Activated CD4-positive, alpha-beta T cell treated with anti-CD3 and anti-CD28 coated beads, Interleukin-2, amount 10 ng/mL, durations not matched to agents 24 days and 14 days (primary cell): Measurements from ENCODE around the gene RPS3A. TPM values are rescaled to one million over a fixed set of nuclear protein-coding genes. Genes with fewer than 3 reads are reported as not detected.
A peak's percentile ranks its signal among the peaks of the same experiment; 100 is the strongest.
"Not testable (repeated sequence)": the region's sequence is repeated elsewhere in the genome, so short reads cannot be mapped to it uniquely, and the experiment has no call there.

Source experiments
- DNase-seq: peaks from one replicate; pipeline ENCODE4 v3.0.0; 2022
- H3K27ac Mint-ChIP-seq: one replicate; pipeline ENCODE4 v1.8.0; 2022; ENCODE audit warnings: mild to moderate bottlenecking, mixed read lengths
- H3K27me3 Mint-ChIP-seq: one replicate; pipeline ENCODE4 v1.8.0; 2022; ENCODE audit warnings: mixed read lengths
- H3K36me3 Mint-ChIP-seq: one replicate; pipeline ENCODE4 v1.8.0; 2022; ENCODE audit warnings: low read depth, mild to moderate bottlenecking, mixed read lengths
- H3K4me1 Mint-ChIP-seq: one replicate; pipeline ENCODE4 v1.8.0; 2021; ENCODE audit warnings: mixed read lengths
- H3K4me3 Mint-ChIP-seq: one replicate; pipeline ENCODE4 v1.8.0; 2022; ENCODE audit warnings: mild to moderate bottlenecking, moderate library complexity, mixed read lengths
- H3K9me3 Mint-ChIP-seq: one replicate; pipeline ENCODE4 v1.8.0; 2021; ENCODE audit warnings: mixed read lengths
- intact Hi-C: fragments of 100-400 bp; cut with micrococcal nuclease; formaldehyde crosslinking; loops from one replicate; pipeline ENCODE4 v1.15.1; 2023
- total RNA-seq: library from RNA; stranded (reverse); gene quantifications from 2 replicates; pipeline ENCODE4 v1.2.3, GENCODE V29; 2022

RPS3A gene
- total RNA-seq, 1 donor from 2014 or later, result 1,855 TPM

- H3K4me1 Mint-ChIP-seq, result peaks cover 46% of the 10 kb centered on the region
- H3K9me3 Mint-ChIP-seq, result peaks cover 4% of the 10 kb centered on the region
- H3K27me3 Mint-ChIP-seq, result peaks cover 4% of the 10 kb centered on the region
- peaks cover 44% of the 10 kb centered on the region for H3K36me3 Mint-ChIP-seq
- peak overlapping the region; percentile 98 for H3K4me3 Mint-ChIP-seq
- intact Hi-C loops, result loop anchor here (1.0 to 5.0 kb wide), 6 partner anchors 69 to 1437 kb away; partner anchors contain the start of genes FBXW7, GATB and LRBA
- H3K27ac Mint-ChIP-seq, result peak overlapping the region; percentile 98
- no peak for DNase-seq
These were observed 524 bp upstream of the RPS3A start for GRCh38 chr4:151098979-151099228.

- Mint-ChIP-seq H3K27ac (peak overlapping the region; percentile 98), H3K4me3 (peak overlapping the region; percentile 98), H3K9me3 (peaks cover 4% of the 10 kb centered on the region), H3K4me1 (peaks cover 49% of the 10 kb centered on the region), H3K27me3 (peaks cover 4% of the 10 kb centered on the region), H3K36me3 (peaks cover 53% of the 10 kb centered on the region)
- DNase-seq, result no peak
- intact Hi-C loops, result loop anchor here (1.0 to 5.0 kb wide), 7 partner anchors 15 to 1436 kb away; partner anchors contain the start of genes FBXW7, GATB and LRBA
These were observed 569 bp downstream of the RPS3A start for GRCh38 chr4:151099976-151100417.

GRCh38 chr4:151100531-151100930 lies 1.1 kb downstream of the RPS3A start:
- Mint-ChIP-seq H3K4me1 (peaks cover 45% of the 10 kb centered on the region), H3K27me3 (peaks cover 4% of the 10 kb centered on the region), H3K9me3 (peaks cover 4% of the 10 kb centered on the region), H3K4me3 (peak overlapping the region; percentile 98), H3K27ac (peak overlapping the region; percentile 98), H3K36me3 (peaks cover 54% of the 10 kb centered on the region)
- DNase-seq, result no peak
- intact Hi-C loops, result loop anchor here (2.0 kb wide), 1 partner anchor 14 kb away; no protein-coding TSS in a partner anchor

- Mint-ChIP-seq H3K4me1 (peaks cover 37% of the 10 kb centered on the region), H3K27ac (peak overlapping the region; percentile 41), H3K27me3 (peaks cover 4% of the 10 kb centered on the region), H3K4me3 (no peak overlapping the region), H3K9me3 (peaks cover 4% of the 10 kb centered on the region), H3K36me3 (peaks cover 78% of the 10 kb centered on the region)
- intact Hi-C loops, result no loop called here
- no peak for DNase-seq
These were observed 4.3 kb downstream of the RPS3A start for GRCh38 chr4:151103758-151104157.

GRCh38 chr4:151104621-151105020 lies 5.2 kb downstream of the RPS3A start:
- no peaks in the 10 kb centered on the region for H3K9me3 Mint-ChIP-seq
- H3K27me3 Mint-ChIP-seq, result no peaks in the 10 kb centered on the region
- H3K4me1 Mint-ChIP-seq, result peaks cover 29% of the 10 kb centered on the region
- peak overlapping the region; percentile 51 for H3K27ac Mint-ChIP-seq
- H3K4me3 Mint-ChIP-seq, result no peak overlapping the region
- DNase-seq, result no peak
- H3K36me3 Mint-ChIP-seq, result peaks cover 72% of the 10 kb centered on the region
- intact Hi-C loops, result no loop called here

GRCh38 chr4:151105454-151106032 lies 6.1 kb downstream of the RPS3A start:
- Mint-ChIP-seq H3K27ac (no peak overlapping the region), H3K27me3 (no peaks in the 10 kb centered on the region), H3K4me1 (peaks cover 29% of the 10 kb centered on the region), H3K9me3 (no peaks in the 10 kb centered on the region), H3K4me3 (no peak overlapping the region), H3K36me3 (peaks cover 63% of the 10 kb centered on the region)
- intact Hi-C loops, result no loop called here
- DNase-seq, result no peak

- no peak overlapping the region for H3K4me3 Mint-ChIP-seq
- H3K36me3 Mint-ChIP-seq, result peaks cover 49% of the 10 kb centered on the region
- H3K27ac Mint-ChIP-seq, result no peak overlapping the region
- H3K27me3 Mint-ChIP-seq, result no peaks in the 10 kb centered on the region
- DNase-seq, result no peak
- peaks cover 20% of the 10 kb centered on the region for H3K4me1 Mint-ChIP-seq
- intact Hi-C loops, result no loop called here
- H3K9me3 Mint-ChIP-seq, result no peaks in the 10 kb centered on the region
These were observed 7.6 kb downstream of the RPS3A start for GRCh38 chr4:151107063-151107462.

GRCh38 chr4:151110236-151110635 lies 10.8 kb downstream of the RPS3A start:
- Mint-ChIP-seq H3K36me3 (peaks cover 31% of the 10 kb centered on the region), H3K4me1 (peaks cover 5% of the 10 kb centered on the region), H3K27me3 (no peaks in the 10 kb centered on the region), H3K27ac (no peak overlapping the region), H3K9me3 (no peaks in the 10 kb centered on the region), H3K4me3 (no peak overlapping the region)
- intact Hi-C loops, result loop anchor here (10.0 kb wide), 2 partner anchors 495 to 1665 kb away; partner anchors contain the start of genes ARFIP1 and TIGD4
- DNase-seq, result no peak

- H3K36me3 Mint-ChIP-seq, result peaks cover 6% of the 10 kb centered on the region
- intact Hi-C loops, result loop anchor here (2.0 to 10.0 kb wide), 3 partner anchors 14 to 1660 kb away; partner anchors contain the start of genes ARFIP1 and TIGD4
- no peak overlapping the region for H3K27ac Mint-ChIP-seq
- peaks cover 2% of the 10 kb centered on the region for H3K4me1 Mint-ChIP-seq
- no peak overlapping the region for H3K4me3 Mint-ChIP-seq
- DNase-seq, result no peak
- H3K27me3 Mint-ChIP-seq, result no peaks in the 10 kb centered on the region
- no peaks in the 10 kb centered on the region for H3K9me3 Mint-ChIP-seq
These were observed 14.9 kb downstream of the RPS3A start for GRCh38 chr4:151114338-151114737.

GRCh38 chr4:151114986-151115385 lies 15.6 kb downstream of the RPS3A start:
- no peak overlapping the region for H3K4me3 Mint-ChIP-seq
- H3K9me3 Mint-ChIP-seq, result no peaks in the 10 kb centered on the region
- H3K27me3 Mint-ChIP-seq, result no peaks in the 10 kb centered on the region
- no peak for DNase-seq
- H3K36me3 Mint-ChIP-seq, result peaks cover 6% of the 10 kb centered on the region
- intact Hi-C loops, result loop anchor here (2.0 to 10.0 kb wide), 4 partner anchors 14 to 1660 kb away; partner anchors contain the start of genes ARFIP1, GATB and TIGD4
- H3K4me1 Mint-ChIP-seq, result peaks cover 2% of the 10 kb centered on the region
- no peak overlapping the region for H3K27ac Mint-ChIP-seq

GRCh38 chr4:151117371-151117962 lies 18.0 kb downstream of the RPS3A start:
- intact Hi-C loops, result loop anchor here (1.0 to 10.0 kb wide), 4 partner anchors 245 to 1657 kb away; partner anchors contain the start of genes ARFIP1, GATB and TIGD4
- Mint-ChIP-seq H3K4me3 (no peak overlapping the region), H3K27me3 (no peaks in the 10 kb centered on the region), H3K36me3 (peaks cover 4% of the 10 kb centered on the region), H3K9me3 (no peaks in the 10 kb centered on the region), H3K4me1 (peaks cover 5% of the 10 kb centered on the region), H3K27ac (no peak overlapping the region)
- DNase-seq, result peak; percentile 87

- no peaks in the 10 kb centered on the region for H3K36me3 Mint-ChIP-seq
- no peaks in the 10 kb centered on the region for H3K9me3 Mint-ChIP-seq
- no peak overlapping the region for H3K4me3 Mint-ChIP-seq
- H3K27me3 Mint-ChIP-seq, result no peaks in the 10 kb centered on the region
- intact Hi-C loops, result no loop called here
- no peak for DNase-seq
- no peaks in the 10 kb centered on the region for H3K4me1 Mint-ChIP-seq
- H3K27ac Mint-ChIP-seq, result no peak overlapping the region
These were observed 30.4 kb downstream of the RPS3A start for GRCh38 chr4:151129796-151130195.

GRCh38 chr4:151133311-151133710 lies 33.9 kb downstream of the RPS3A start:
- Mint-ChIP-seq H3K4me3 (no peak overlapping the region), H3K27me3 (no peaks in the 10 kb centered on the region), H3K36me3 (no peaks in the 10 kb centered on the region), H3K4me1 (no peaks in the 10 kb centered on the region), H3K9me3 (no peaks in the 10 kb centered on the region), H3K27ac (no peak overlapping the region)
- intact Hi-C loops, result no loop called here
- no peak for DNase-seq

- H3K4me3 Mint-ChIP-seq, H3K9me3 Mint-ChIP-seq, DNase-seq, H3K27ac Mint-ChIP-seq, H3K4me1 Mint-ChIP-seq, intact Hi-C loops, H3K36me3 Mint-ChIP-seq, H3K27me3 Mint-ChIP-seq: not testable (repeated sequence)
These were observed 36.6 kb downstream of the RPS3A start for GRCh38 chr4:151136048-151136447.
